DOHH2 (cell line): Measurements from ENCODE around the gene CPAMD8.

Experiments
- CTCF ChIP-seq: fragments of 200-600 bp; sonication (generic); IDR thresholded peaks from one replicate; pipeline ENCODE4 v1.5.1; 2014; ENCODE audit warnings: antibody characterized with exemption, mild to moderate bottlenecking, low read depth, low read length; ENCODE audit not compliant: poor library complexity, severe bottlenecking
- EZH2phosphoT487 ChIP-seq: fragments of 200-600 bp; sonication (generic); IDR thresholded peaks from 2 replicates; pipeline ENCODE4 v1.6.1; 2017; ENCODE audit warnings: borderline replicate concordance, mild to moderate bottlenecking, antibody characterized with exemption, low read length, moderate library complexity, mixed read lengths

GRCh38 chr19:16846901-16847300 is 179.7 kb downstream of the CPAMD8 start:
- TF ChIP-seq CTCF (no peak), EZH2phosphoT487 (no peak)
